Esophagus (tissue), 2 donors: ENCODE results near the gene TBC1D22B. TPM values are rescaled to one million over a fixed set of nuclear protein-coding genes. Genes with fewer than 3 reads are reported as not detected.
"Not testable (repeated sequence)": the region's sequence is repeated elsewhere in the genome, so short reads cannot be mapped to it uniquely, and the experiment has no call there.

Experiments used
- H3K27ac ChIP-seq, 2 donors: one replicate each; pipeline ENCODE4 v1.5.1; 2013; ENCODE audit warnings: low read depth in 2 of 2, mild to moderate bottlenecking in 2 of 2, inconsistent platforms in 1 of 2, low read length in 1 of 2, moderate library complexity in 1 of 2
- H3K27me3 ChIP-seq, 2 donors: one replicate each; pipeline ENCODE4 v1.6.1; 2013; ENCODE audit warnings: low read length in 2 of 2, control low read depth in 1 of 2, mild to moderate bottlenecking in 1 of 2; ENCODE audit not compliant: insufficient read depth in 2 of 2, control insufficient read depth in 1 of 2
- H3K36me3 ChIP-seq, 2 donors: one replicate each; pipeline ENCODE4 v1.6.1; 2013; ENCODE audit warnings: low read length in 1 of 2; ENCODE audit not compliant: control insufficient read depth in 2 of 2, insufficient read depth in 2 of 2
- H3K4me1 ChIP-seq, 2 donors: one replicate each; pipeline ENCODE4 v1.6.1; 2013; ENCODE audit warnings: low read length in 1 of 2; ENCODE audit not compliant: control insufficient read depth in 2 of 2, insufficient read depth in 2 of 2
- H3K4me3 ChIP-seq, 2 donors: one replicate each; pipeline ENCODE4 v1.5.1; 2013; ENCODE audit warnings: low read length in 2 of 2, mild to moderate bottlenecking in 2 of 2, low read depth in 1 of 2, moderate library complexity in 1 of 2
- H3K9me3 ChIP-seq, 2 donors: one replicate each; pipeline ENCODE4 v1.6.1; 2013; ENCODE audit warnings: mild to moderate bottlenecking in 2 of 2, low read depth in 1 of 2, low read length in 1 of 2, moderate library complexity in 1 of 2; ENCODE audit not compliant: control insufficient read depth in 2 of 2, insufficient read depth in 1 of 2
- WGBS, 2 donors: extraction: QIAGEN DNeasy Blood & Tissue Kit; methylation state at CpG; one replicate each; pipeline ENCODE4 v1.1.7; 2013; 5-methylcytosine and 5-hydroxymethylcytosine counted together
- polyA plus RNA-seq, 2 donors: library from polyadenylated mRNA; stranded (reverse); fragments of 200-250 nt; gene quantifications; one replicate each; pipeline ENCODE4 v1.2.3, GENCODE V29; 2013
- donor health status: healthy with polysubstance abuse.
- donor health status: Bipolar disorder and iron deficiency.

Gene TBC1D22B
- polyA plus RNA-seq, 2 donors, result 6.9 to 9.1 TPM

DNA sequence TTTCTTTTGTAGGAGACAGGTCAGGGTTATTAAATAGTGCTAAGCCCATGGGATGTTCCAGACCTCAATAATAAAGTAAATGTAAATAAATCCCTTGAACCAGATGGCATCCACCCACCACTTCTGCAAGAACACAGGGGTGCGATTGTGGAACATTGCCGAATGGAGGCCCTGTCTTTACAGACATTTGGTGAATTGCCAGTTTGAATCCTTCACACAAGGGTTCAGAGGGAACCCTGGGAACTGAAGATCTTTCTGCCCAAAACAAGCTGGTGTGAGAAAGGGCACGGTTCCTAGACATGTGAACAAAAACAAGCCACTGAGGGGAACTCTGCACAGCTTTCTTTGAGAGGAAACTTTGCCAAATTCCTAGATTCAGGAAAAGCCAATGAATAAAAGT is 66.0 kb downstream of the TBC1D22B start:
- Histone ChIP-seq H3K27me3 (no peaks in the 10 kb centered on the region), H3K36me3 (peaks cover 0 to 5% of the 10 kb centered on the region in 2 donors), H3K9me3 (no peaks in the 10 kb centered on the region), H3K4me1 (peaks cover 0 to 6% of the 10 kb centered on the region in 2 donors), H3K27ac (peak overlapping the region; percentile 36 to 65), H3K4me3 (no peak overlapping the region)
- WGBS, 2 donors, result 21 to 37% methylated on average over 3 of the region's 3 CpGs

DNA sequence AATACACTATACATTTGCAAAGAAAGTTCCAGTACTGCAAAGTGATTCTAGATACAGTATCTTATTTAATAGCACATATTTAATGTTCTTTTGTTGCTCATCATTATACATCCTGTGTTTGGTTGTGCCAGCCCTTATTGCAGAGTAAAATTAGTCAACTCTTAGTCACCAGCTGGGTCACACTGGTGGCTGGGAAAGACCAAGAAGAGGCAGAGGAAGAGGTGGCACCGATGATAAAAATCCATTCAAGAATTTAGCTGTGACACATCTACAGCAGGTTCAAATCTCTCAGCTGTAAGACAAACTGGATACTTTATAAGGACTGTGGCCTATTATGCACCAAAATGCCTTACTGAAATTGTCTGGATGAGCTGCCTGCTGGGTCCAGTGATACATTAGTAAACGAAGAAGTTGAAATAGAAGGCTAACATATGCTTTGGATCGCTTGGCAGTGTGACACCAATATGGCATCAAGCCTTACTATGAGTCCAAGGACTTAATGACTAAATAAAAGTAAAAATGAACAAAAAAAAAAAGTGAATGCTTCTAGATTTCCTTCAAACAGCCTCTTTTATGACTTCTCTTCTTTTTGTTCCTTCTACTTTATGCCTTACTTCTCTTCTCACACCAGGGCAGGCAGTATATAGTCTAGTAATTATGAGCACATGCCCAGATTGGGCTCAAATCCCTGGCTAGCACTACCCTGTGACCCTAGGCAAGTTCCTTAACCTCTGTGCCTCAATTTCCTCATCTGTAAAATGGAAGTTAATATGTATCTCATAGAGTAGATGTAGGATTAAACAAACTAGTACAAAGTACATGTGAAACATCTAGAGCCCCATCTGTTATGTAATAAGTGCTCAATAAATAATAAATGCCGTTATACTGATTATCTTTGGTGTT is 66.8 kb downstream of the TBC1D22B start:
- Histone ChIP-seq H3K4me3 (no peak overlapping the region), H3K27me3 (no peaks in the 10 kb centered on the region), H3K4me1 (peaks cover 0 to 3% of the 10 kb centered on the region in 2 donors), H3K9me3 (no peaks in the 10 kb centered on the region), H3K27ac (peak overlapping the region in 1 of 2 donors; percentile 16), H3K36me3 (no peaks in the 10 kb centered on the region)
- WGBS, 2 donors, result 45 to 63% methylated on average over 4 of the region's 4 CpGs

DNA sequence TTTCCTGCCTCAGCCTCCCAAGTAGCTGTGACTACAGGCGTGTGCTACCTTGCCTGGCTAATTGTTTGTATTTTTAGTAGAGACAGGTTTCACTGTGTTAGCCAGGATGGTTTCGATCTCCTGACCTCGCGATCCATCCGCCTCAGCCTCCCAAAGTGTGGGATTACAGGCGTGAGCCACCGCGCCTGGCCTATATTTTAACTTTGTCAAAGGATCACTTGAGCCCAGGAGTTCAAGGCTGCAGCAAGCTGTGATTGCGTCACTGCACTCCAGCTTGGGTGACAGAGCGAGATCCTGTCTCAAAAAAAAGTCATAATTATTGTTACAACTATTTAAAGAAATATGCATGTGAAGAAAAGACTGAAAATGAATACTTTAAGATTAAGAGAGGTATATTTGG is 72.8 kb downstream of the TBC1D22B start:
- H3K4me3 ChIP-seq, H3K9me3 ChIP-seq, H3K4me1 ChIP-seq, H3K27me3 ChIP-seq, H3K27ac ChIP-seq: not testable (repeated sequence)
- peaks cover 3 to 11% of the 10 kb centered on the region in 2 donors for H3K36me3 ChIP-seq
- WGBS, 2 donors, result 91 to 95% methylated on average over 10 of the region's 10 CpGs

DNA sequence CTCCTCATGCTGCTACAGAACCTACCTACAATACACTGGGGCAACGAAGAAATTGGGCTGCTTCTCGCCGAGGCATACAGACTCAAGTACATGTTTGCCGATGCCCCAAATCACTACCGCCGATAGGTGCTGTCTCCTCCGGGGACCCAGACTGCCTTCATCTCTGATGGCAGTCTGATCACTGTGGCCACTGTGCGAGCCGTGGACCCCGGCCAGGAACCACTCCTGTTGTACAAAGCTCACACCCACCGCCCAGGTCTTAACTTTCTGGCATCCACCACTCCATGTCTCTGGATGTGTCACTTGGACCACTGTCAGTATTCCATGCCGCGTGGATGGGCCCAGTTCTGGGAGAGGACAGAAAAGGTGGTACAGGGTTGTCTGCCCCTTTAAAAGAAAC is 73.5 kb downstream of the TBC1D22B start:
- Histone ChIP-seq H3K27ac (no peak overlapping the region), H3K4me3 (no peak overlapping the region), H3K36me3 (peaks cover 3 to 11% of the 10 kb centered on the region in 2 donors), H3K4me1 (no peaks in the 10 kb centered on the region), H3K9me3 (no peaks in the 10 kb centered on the region), H3K27me3 (no peaks in the 10 kb centered on the region)
- WGBS, 2 donors, result 95% methylated on average over 13 of the region's 13 CpGs

DNA sequence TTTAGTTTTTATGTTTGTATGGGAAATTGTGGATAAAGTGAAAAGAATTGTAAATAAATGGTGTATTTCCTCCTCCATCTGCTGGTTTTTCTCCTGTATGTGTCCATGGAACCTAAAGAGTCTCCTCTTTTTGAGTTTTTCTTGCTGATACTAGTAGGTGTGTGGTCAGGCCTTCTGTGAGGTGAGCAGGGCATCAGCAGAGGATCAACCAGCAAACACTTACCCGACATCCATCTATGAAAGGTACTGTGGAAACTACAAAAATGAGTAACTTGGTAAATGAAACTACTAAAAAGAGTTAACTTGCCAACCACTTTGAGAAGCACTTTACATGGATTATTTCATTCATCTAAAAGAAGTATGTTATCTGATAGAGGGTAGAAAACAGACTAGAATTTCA is 75.3 kb downstream of the TBC1D22B start:
- H3K4me1 ChIP-seq, result no peaks in the 10 kb centered on the region
- 85 to 88% methylated on average over 1 of the region's 1 CpG for WGBS, 2 donors
- no peaks in the 10 kb centered on the region for H3K27me3 ChIP-seq

DNA sequence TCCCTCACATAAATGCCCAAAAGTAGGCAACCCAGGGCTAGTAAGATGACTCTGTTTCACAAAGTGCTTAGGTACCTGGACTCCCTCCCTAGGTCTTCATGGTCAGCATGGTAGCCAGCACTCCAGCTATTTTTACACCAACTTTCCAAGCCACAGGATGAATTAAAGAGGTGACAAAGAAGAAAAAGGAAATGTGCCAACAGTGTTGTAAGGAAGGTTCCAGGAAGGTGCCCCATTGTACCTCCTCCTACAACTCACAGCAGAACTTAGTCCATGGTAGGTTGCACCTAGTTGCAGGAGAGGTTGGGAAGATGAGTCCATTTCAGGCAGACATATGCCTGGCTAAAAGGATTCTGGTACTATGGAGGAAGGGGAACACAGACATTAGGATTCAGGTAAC is 76.5 kb downstream of the TBC1D22B start:
- Histone ChIP-seq H3K36me3 (peaks cover 3 to 11% of the 10 kb centered on the region in 2 donors), H3K4me3 (no peak overlapping the region), H3K27me3 (no peaks in the 10 kb centered on the region), H3K9me3 (no peaks in the 10 kb centered on the region), H3K27ac (no peak overlapping the region), H3K4me1 (no peaks in the 10 kb centered on the region)

More for the DNA sequence above, 75.3 kb downstream of the TBC1D22B start:
- Histone ChIP-seq H3K9me3 (no peaks in the 10 kb centered on the region), H3K27ac (no peak overlapping the region), H3K36me3 (peaks cover 3 to 11% of the 10 kb centered on the region in 2 donors), H3K4me3 (no peak overlapping the region)

DNA sequence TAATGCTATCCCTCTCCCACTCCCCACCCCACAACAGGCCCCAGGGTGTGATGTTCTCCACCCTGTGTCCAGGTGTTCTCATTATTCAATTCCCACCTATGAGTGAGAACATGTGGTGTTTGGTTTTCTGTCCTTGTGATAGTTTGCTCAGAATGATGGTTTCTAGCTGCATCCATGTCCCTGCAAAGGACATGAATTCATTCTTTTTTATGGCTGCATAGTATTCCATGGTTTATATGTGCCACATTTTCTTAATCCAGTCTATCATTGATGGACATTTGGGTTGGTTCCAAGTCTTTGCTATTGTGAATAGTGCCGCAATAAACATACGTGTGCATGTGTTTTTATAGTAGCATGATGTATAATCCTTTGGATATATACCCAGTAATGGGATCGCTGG is 80.7 kb downstream of the TBC1D22B start:
- not testable (repeated sequence) for H3K4me3 ChIP-seq, H3K27ac ChIP-seq, H3K4me1 ChIP-seq, H3K36me3 ChIP-seq, H3K27me3 ChIP-seq, H3K9me3 ChIP-seq
- 95% methylated on average over 3 of the region's 3 CpGs for WGBS, 2 donors

DNA sequence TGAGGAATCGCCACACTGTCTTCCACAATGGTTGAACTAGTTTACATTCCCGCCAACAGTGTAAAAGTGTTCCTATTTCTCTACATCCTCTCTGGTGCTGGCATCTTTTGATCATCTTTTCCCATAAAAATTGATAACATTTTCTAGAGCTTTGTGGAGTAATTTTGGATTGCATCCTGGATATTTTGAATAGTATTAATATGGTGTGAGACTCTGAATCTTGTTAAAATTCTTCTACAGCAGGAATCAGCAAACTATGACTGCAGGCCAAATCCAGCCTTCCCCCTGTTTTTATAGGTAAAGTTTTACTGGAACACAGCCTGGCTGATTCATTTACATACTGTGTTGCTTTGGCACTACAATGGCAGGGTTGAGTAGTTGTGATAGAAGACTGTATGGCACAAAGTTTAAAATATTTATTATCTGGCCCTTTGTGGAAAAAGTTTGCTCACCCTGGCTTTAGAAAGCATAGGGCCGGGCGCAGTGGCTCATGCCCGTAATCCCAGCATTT is 81.2 kb downstream of the TBC1D22B start:
- H3K27me3 ChIP-seq, result no peaks in the 10 kb centered on the region
- H3K36me3 ChIP-seq, result no peaks in the 10 kb centered on the region
- H3K4me1 ChIP-seq, result no peaks in the 10 kb centered on the region
- no peak overlapping the region for H3K27ac ChIP-seq
- H3K4me3 ChIP-seq, result no peak overlapping the region
- WGBS, 2 donors, result 95 to 97% methylated on average over 5 of the region's 5 CpGs
- H3K9me3 ChIP-seq, result no peaks in the 10 kb centered on the region

DNA sequence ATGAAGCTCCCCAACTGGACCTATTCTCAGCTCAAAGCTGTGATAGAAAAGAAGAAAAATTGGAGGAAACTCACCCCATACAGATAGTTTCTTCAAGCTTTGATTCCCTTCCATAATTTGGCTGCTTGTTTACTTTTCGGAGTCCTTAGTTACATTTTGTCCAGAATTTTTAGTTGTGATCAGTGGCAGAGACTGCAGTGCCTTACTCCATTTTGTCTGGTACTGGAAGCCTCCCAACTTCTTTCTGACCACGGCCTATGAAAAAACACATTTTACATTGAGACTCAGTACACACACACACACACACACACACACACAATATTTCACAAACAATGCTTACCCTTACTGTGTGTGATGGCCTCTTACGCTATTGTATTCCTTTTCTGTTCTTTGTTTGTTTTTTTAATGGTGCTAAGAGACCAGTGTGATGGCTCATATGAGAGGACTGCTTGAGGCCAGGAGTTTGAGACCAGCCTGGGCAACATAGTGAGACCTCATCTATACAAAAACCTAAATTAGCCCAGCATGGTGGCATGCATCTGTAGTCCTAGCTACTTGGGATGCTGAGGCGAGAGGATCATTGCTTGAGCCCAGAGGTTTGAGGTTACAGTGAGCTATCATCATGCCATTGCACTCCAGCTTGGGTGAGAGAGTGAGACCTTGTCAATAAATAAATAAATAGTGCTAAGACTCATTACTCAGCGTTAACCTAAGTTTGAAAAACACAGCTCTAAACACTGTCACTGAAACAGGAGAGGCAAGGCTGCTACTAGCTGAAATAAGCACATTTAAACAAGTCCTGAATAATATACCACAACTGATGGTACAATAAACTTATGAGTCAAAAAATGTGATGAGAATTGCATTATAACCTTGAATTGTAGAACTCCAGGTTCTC is 82.4 kb downstream of the TBC1D22B start:
- Histone ChIP-seq H3K27ac (no peak overlapping the region), H3K9me3 (no peaks in the 10 kb centered on the region), H3K36me3 (no peaks in the 10 kb centered on the region), H3K27me3 (no peaks in the 10 kb centered on the region), H3K4me1 (no peaks in the 10 kb centered on the region), H3K4me3 (no peak overlapping the region)
- 81 to 84% methylated on average over 5 of the region's 5 CpGs for WGBS, 2 donors
